Breast epithelium (tissue), 3 donors: ENCODE measurements around the gene NBPF3.

Source experiments
- POLR2A ChIP-seq: fragments of 450-650 bp; IDR thresholded peaks from one replicate; pipeline ENCODE4 v1.6.1; 2016; ENCODE audit warnings: antibody characterized with exemption, mild to moderate bottlenecking, moderate library complexity
- POLR2AphosphoS5 ChIP-seq, 3 donors: sonication (generic); formaldehyde crosslinking; IDR thresholded peaks; one replicate each; pipeline ENCODE4 v1.6.1; 2017; ENCODE audit warnings: antibody characterized with exemption in 3 of 3
- TF ChIP-seq, protein P1 (sequence below), 3 donors: fragments of 450-650 bp; IDR thresholded peaks; one replicate each; pipeline ENCODE4 v1.5.1; 2016 to 2017; ENCODE audit warnings: antibody characterized with exemption in 3 of 3, mild to moderate bottlenecking in 3 of 3, moderate library complexity in 3 of 3

- TF ChIP-seq POLR2AphosphoS5 (IDR thresholded peaks at IDR 0.05) (no peak), POLR2A (no peak)
- TF ChIP-seq, protein P1, sequence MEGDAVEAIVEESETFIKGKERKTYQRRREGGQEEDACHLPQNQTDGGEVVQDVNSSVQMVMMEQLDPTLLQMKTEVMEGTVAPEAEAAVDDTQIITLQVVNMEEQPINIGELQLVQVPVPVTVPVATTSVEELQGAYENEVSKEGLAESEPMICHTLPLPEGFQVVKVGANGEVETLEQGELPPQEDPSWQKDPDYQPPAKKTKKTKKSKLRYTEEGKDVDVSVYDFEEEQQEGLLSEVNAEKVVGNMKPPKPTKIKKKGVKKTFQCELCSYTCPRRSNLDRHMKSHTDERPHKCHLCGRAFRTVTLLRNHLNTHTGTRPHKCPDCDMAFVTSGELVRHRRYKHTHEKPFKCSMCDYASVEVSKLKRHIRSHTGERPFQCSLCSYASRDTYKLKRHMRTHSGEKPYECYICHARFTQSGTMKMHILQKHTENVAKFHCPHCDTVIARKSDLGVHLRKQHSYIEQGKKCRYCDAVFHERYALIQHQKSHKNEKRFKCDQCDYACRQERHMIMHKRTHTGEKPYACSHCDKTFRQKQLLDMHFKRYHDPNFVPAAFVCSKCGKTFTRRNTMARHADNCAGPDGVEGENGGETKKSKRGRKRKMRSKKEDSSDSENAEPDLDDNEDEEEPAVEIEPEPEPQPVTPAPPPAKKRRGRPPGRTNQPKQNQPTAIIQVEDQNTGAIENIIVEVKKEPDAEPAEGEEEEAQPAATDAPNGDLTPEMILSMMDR (IDR thresholded peaks at IDR 0.05), result no peak
Measured at GRCh38 chr1:21492356-21492625, 52.4 kb downstream of the NBPF3 start.
